Measurements from ENCODE around the gene SETD2. TPM values are rescaled to one million over a fixed set of nuclear protein-coding genes. Genes with fewer than 3 reads are reported as not detected.

Gene SETD2
- total and polyA plus RNA-seq, 2 of the 8 experiments (the other 6 are each of a cell fraction or from before 2014, with no cell fraction given): 15.7 to 46.3 TPM

DNA sequence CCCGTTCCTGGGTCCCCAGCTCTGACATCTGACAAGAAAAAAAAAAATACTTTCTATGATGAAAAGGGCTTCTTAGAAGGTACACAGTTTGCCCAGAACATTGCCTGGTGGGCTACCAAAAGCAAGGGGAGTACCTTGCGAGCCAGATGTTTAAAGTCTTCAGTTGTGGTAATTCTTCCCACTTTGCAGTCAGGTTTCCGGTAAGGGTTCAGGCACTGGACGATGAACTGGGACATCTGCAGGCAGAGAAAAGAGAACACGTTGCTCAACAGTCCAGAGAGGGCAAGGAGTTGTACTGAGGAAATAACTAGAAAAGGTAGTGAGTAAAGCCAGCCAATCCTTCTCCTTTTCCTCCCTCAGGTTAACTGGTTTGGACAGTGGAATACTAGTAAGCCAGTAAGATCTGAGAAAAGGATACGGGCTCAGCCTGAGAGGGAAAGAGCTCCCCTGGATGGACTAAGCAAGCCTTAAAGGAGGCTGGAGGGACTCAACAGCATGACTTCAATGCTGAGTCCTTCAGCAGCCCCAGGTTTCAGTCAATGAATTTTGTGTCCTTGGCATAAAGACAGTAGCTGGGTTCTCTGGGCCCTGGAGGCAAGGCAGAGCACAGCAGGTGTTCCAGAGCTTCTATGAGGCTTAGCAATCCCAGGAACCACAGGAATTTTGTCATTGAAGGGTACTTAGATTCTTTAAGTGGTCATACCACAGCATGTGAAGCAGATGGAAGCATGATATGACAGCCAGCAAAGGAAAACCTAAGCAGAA is 146.2 kb downstream of the SETD2 start:
- H3K4me2 ChIP-seq (ENCODE audit: insufficient read depth in 1 of 2, low read depth in 2 of 2, low read length in 2 of 2): no peak overlapping the region
- no peak overlapping the region for H3K4ac ChIP-seq (replicated peaks; ENCODE audit: insufficient read length, low read depth, low read length)
- FAIRE-seq: no peak
- no peak overlapping the region for H3K18ac ChIP-seq (ENCODE audit: extremely low read depth, low read length)
- no peaks in the 10 kb centered on the region for H4K20me1 ChIP-seq (replicated peaks in 1 of 2; ENCODE audit: control insufficient read depth in 1 of 2, insufficient read depth in 2 of 2, low read length in 2 of 2)
- H3K27me3 ChIP-seq (replicated peaks in 1 of 4; ENCODE audit: control insufficient read depth in 3 of 4, extremely low read depth in 1 of 4, insufficient read depth in 3 of 4, low read length in 3 of 4): no peaks in the 10 kb centered on the region
- H2BK5ac ChIP-seq (ENCODE audit: low read depth, low read length): no peak overlapping the region
- H3K9ac ChIP-seq (replicated peaks in 1 of 4; ENCODE audit: extremely low read depth in 1 of 4, low read depth in 3 of 4, low read length in 3 of 4): no peak overlapping the region
- H3K4me3 ChIP-seq (ENCODE audit: extremely low read depth in 1 of 4, insufficient read depth in 2 of 4, low read depth in 3 of 4, low read length in 4 of 4): no peak overlapping the region
- H3K56ac ChIP-seq (replicated peaks; ENCODE audit: insufficient read length, low read depth, low read length): no peak overlapping the region
- no peak overlapping the region for H4K91ac ChIP-seq (replicated peaks; ENCODE audit: insufficient read length, low read length)
- H3K36me3 ChIP-seq (ENCODE audit: control insufficient read depth in 2 of 4, insufficient read depth in 4 of 4, low read length in 3 of 4): peaks cover 0 to 26% (median 16%) of the 10 kb centered on the region in 4 experiments; a peak in 5 of 8 replicates
- no peak overlapping the region for H3K27ac ChIP-seq (ENCODE audit: low read depth, low read length)
- no peak overlapping the region for H2BK20ac ChIP-seq (ENCODE audit: low read length)
- no peaks in the 10 kb centered on the region for H3K79me1 ChIP-seq (ENCODE audit: low read depth, low read length)
- no peak overlapping the region for H2AFZ ChIP-seq (ENCODE audit: low read length)
- no peak overlapping the region for H2BK120ac ChIP-seq (replicated peaks; ENCODE audit: low read depth, low read length)
- ChIA-PET CTCF (ENCODE audit: partially characterized antibody) (interaction anchor here (2.2 kb wide), 1 partner anchor 16 kb away, joined by 8 read pairs; no protein-coding TSS in a partner anchor), POLR2A (ENCODE audit: partially characterized antibody) (interaction anchor here (0.6 to 1.4 kb wide), 2 partner anchors 10 to 470 kb away, joined by 3 read pairs; no protein-coding TSS in a partner anchor)
- no peak overlapping the region for H4K5ac ChIP-seq (ENCODE audit: insufficient read length, low read depth, low read length)
- H3K23ac ChIP-seq (ENCODE audit: insufficient read length): no peak overlapping the region
- peaks cover 0 to 2% (median 0%) of the 10 kb centered on the region in 4 experiments; a peak in 2 of 7 replicates for H3K4me1 ChIP-seq (replicated peaks in 1 of 4; ENCODE audit: control insufficient read depth in 3 of 4, insufficient read depth in 4 of 4, low read length in 3 of 4)
- no peak overlapping the region for H3K14ac ChIP-seq (ENCODE audit: insufficient read length)
- TF ChIP-seq RXRA (IDR thresholded peaks at IDR 0.05; ENCODE audit: insufficient read depth, low read depth, low read length) (no peak), ASH2L (IDR thresholded peaks at IDR 0.05; ENCODE audit: low read length) (no peak)
- TF ChIP-seq, protein P1, sequence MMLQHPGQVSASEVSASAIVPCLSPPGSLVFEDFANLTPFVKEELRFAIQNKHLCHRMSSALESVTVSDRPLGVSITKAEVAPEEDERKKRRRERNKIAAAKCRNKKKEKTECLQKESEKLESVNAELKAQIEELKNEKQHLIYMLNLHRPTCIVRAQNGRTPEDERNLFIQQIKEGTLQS (IDR thresholded peaks at IDR 0.05; ENCODE audit: insufficient read depth, low read depth, low read length): no peak
- DNase-seq (ENCODE audit: low read depth in 1 of 2, low spot score in 2 of 2): no peak
- no peaks in the 10 kb centered on the region for H3K79me2 ChIP-seq (ENCODE audit: control insufficient read depth in 1 of 2, insufficient read depth in 2 of 2, low read length in 2 of 2)
- WGBS, 2 experiments (ENCODE audit: extremely low coverage in 1 of 2, insufficient coverage in 1 of 2, insufficient read length in 1 of 2, insufficient replicate concordance in 2 of 2, low coverage in 1 of 2, low lambda C conversion rate in 2 of 2, missing lambda C conversion rate in 1 of 2): 88% methylated on average over 6 of the region's 6 CpGs; no CpG with 5 or more reads in 1 of the 2 experiments
- H2BK15ac ChIP-seq (ENCODE audit: low read length): no peak overlapping the region
- H2AK5ac ChIP-seq (ENCODE audit: low read depth, low read length): no peak overlapping the region
- H3K9me3 ChIP-seq (ENCODE audit: insufficient read depth in 2 of 2, low read depth in 1 of 2, low read length in 1 of 2): no peaks in the 10 kb centered on the region
- H3K23me2 ChIP-seq (ENCODE audit: low read depth, low read length): no peaks in the 10 kb centered on the region
- H2BK12ac ChIP-seq (ENCODE audit: low read depth, low read length): no peak overlapping the region
- no peak overlapping the region for H4K8ac ChIP-seq (ENCODE audit: extremely low read depth, insufficient read depth, low read length)

All from H1 (cell line).